ENCODE results near the gene ZBTB38.

The ZBTB38 gene

GRCh38 chr3:141407047-141407446 is 38.7 kb downstream of the ZBTB38 start:
- no peak for DNase-seq

- no peak for DNase-seq
These were observed 39.5 kb downstream of the ZBTB38 start for GRCh38 chr3:141407825-141408224.

GRCh38 chr3:141408596-141408995 is 40.3 kb downstream of the ZBTB38 start:
- DNase-seq, result no peak

GRCh38 chr3:141409940-141410241 is 41.6 kb downstream of the ZBTB38 start:
- DNase-seq, result no peak

- no peak for DNase-seq
These were observed 42.1 kb downstream of the ZBTB38 start for GRCh38 chr3:141410408-141410807.

- DNase-seq, result peak; percentile 16
These were observed 42.5 kb downstream of the ZBTB38 start for GRCh38 chr3:141410846-141411245.

- DNase-seq, result peak; percentile 37
These were observed 43.0 kb downstream of the ZBTB38 start for GRCh38 chr3:141411251-141411771.

GRCh38 chr3:141412087-141412935 is 44.0 kb downstream of the ZBTB38 start:
- DNase-seq, result peak; percentile 68

- DNase-seq, result no peak
These were observed 44.6 kb downstream of the ZBTB38 start for GRCh38 chr3:141412936-141413354.

- peak; percentile 29 for DNase-seq
These were observed 45.1 kb downstream of the ZBTB38 start for GRCh38 chr3:141413391-141413790.

GRCh38 chr3:141413801-141414689 is 45.7 kb downstream of the ZBTB38 start:
- peak; percentile 49 for DNase-seq

- DNase-seq, result no peak
These were observed 46.6 kb downstream of the ZBTB38 start for GRCh38 chr3:141414800-141415462.

- no peak for DNase-seq
These were observed 47.6 kb downstream of the ZBTB38 start for GRCh38 chr3:141415953-141416352.

Data from central memory CD4-positive, alpha-beta T cell (primary cell).